ENCODE data around the gene DLK2.

Gene DLK2, protein sequence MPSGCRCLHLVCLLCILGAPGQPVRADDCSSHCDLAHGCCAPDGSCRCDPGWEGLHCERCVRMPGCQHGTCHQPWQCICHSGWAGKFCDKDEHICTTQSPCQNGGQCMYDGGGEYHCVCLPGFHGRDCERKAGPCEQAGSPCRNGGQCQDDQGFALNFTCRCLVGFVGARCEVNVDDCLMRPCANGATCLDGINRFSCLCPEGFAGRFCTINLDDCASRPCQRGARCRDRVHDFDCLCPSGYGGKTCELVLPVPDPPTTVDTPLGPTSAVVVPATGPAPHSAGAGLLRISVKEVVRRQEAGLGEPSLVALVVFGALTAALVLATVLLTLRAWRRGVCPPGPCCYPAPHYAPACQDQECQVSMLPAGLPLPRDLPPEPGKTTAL

DNA sequence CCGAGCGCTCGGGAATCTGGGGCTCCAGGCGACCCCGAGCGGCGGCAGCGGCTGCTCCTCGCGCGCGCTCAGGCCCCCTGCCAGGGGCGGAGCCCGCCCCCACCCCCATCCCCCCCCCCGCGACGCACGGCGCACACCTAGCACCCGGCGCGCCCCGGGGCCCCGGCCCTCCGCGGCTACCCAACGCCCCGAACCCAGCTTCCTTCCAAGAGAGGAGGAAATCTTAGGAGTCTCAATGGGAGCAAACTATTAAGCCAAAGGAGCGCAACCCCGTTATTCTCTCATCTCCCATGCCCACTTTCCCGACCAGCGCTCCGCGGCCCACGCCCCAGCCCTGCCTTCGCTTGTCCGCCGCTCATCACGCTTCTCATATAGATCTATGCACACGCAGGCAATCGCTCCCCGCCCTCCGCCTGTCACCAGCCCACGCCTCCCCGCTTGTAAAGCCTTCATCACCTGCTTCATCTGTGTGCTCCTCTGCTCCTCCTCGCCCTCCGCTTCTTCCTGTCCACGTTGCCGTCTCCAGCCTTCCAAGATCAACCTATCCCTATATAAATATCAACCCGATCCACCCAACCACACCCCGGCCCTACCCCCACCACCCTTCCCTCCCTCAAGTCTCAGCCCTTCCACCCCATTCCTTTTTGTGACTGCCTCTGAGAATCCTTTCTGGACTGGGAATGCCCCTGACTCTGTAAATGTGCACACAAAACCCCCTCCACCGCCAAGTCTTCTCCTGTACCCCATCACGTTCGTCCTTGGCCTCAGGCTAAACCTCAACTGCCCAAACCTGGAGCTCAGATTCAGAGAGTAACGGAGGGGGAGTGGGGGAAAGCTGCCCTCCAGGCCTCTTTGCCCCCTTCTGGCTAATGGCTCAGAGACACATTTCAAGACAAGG lies at the start of gene DLK2:
TSS of gene DLK2 (minus strand) at position 18 of the 898 bp plus-strand sequence. CDS start 723 bp downstream, outside the sequence.
- TF ChIP-seq, protein P1, sequence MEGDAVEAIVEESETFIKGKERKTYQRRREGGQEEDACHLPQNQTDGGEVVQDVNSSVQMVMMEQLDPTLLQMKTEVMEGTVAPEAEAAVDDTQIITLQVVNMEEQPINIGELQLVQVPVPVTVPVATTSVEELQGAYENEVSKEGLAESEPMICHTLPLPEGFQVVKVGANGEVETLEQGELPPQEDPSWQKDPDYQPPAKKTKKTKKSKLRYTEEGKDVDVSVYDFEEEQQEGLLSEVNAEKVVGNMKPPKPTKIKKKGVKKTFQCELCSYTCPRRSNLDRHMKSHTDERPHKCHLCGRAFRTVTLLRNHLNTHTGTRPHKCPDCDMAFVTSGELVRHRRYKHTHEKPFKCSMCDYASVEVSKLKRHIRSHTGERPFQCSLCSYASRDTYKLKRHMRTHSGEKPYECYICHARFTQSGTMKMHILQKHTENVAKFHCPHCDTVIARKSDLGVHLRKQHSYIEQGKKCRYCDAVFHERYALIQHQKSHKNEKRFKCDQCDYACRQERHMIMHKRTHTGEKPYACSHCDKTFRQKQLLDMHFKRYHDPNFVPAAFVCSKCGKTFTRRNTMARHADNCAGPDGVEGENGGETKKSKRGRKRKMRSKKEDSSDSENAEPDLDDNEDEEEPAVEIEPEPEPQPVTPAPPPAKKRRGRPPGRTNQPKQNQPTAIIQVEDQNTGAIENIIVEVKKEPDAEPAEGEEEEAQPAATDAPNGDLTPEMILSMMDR (IDR thresholded peaks at IDR 0.05), result no peak

DNA sequence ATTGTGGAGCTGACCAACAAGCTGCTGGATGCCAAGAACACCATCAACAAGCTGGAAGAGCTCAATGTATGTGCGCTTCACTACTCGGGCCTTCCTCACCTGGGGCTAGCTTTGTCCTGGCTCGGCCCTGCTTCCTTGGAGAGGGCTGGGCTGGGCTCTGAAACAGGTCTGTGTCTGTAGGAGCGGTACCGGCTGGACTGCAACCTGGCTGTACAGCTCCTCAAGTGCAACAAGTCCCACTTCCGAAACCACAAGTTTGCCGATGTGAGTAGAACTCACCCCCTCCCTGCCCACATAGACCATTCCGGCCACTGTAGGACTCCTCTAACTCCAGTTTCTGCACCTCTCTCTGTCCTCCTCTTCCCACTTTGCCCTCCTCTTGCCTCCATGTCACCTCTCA lies 48.1 kb upstream of the DLK2 start:
- TF ChIP-seq, protein P1 (IDR thresholded peaks at IDR 0.05), result no peak

DNA sequence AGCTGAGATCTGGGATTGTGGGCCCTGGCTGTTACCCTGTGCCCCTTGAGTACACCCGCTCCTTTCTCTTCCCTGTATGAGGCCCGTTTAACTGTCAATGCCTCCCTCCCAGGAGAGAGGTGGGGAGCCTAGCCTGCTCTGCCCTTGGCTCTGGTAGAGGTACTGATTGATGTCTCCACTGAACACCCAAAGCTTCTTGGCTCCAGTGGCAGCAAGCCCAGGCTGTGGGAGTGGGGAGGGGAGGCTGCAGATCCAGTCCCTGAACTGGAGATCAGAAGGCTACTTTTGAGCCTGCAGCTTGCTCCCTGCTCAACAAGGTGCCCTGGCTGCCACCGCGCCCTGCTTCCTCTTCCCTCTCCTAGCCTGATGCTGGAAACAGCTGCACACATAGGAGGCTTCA lies 47.3 kb upstream of the DLK2 start:
- TF ChIP-seq, protein P1 (IDR thresholded peaks at IDR 0.05), result no peak

DNA sequence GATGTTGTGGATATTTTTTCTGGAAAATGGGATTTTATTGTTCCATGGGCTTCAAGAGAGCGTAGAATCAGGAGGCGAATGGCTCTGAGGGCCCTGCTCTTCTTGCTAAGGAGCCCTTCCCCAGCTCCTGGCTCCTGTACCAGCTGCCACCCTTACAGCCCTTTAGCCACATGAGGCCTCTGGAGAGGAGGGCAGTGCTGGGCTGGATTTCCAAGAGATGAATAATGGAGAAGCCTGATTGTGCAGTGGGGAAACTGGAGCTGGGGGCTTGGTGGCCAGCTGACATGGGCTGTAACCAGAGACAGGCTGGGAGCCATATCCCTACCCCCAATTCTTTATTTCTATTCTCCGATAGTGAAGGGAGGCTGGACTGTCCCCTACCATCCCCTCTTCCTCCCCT lies 45.6 kb upstream of the DLK2 start:
- TF ChIP-seq, protein P1 (IDR thresholded peaks at IDR 0.05), result no peak

DNA sequence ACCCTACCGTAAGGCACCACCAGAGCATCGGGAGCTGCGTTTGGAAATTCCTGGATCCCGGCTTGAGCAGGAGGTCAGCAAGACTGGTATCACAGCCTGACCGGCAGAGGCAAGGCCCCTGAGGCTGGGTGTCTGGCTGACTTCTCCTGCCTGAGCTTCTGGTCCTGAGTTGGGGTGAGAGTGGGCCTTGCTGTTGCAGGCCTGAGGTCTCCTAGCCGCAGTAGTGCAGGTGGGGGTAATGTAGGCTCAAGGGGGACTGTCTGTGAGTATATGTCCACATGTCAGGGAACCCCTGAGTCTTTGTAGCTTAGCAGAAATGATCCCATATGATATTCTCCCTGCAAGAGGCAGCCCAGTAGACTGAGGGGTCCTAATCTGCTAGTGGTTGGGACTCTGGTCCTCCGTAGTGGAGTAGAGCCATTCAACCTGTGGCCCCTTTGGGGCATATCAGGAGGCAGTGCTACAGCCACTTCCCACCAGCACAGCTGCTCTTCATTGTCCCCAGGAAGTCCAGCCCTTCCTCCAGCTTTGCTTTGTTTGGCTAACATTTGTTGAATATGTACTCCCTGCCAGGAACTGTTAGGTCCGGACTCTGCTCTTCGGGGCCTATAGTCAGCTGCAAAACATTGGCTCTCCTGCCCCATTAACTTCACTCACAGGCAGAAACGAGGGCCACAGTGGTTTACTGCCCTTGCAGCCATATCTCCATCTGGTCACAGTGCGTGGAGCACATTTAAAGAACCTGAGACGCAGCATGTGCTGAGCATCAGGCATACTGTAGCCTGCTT lies 43.9 kb upstream of the DLK2 start:
- TF ChIP-seq, protein P1 (IDR thresholded peaks at IDR 0.05), result no peak

DNA sequence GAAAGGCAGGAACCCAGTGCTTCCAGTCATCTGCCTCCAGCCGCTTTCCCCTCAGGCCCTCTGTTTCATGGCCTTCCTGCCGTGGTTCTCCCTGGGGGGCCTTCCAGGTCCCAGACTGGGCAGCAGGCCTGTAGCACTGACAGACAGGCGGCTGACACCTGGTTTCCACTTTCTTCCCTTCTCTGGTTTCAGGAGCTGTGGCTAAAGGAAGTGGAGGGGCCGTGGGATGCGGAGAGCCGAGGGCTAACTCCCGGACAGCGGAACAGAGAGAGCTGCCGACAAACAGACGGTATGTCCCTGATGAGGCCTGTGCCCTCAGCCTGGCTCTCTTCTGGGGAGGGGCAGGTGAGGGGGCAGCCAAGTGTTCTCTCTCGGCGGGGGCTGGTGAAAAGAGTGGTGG lies 42.3 kb upstream of the DLK2 start:
- TF ChIP-seq, protein P1 (IDR thresholded peaks at IDR 0.05), result no peak

DNA sequence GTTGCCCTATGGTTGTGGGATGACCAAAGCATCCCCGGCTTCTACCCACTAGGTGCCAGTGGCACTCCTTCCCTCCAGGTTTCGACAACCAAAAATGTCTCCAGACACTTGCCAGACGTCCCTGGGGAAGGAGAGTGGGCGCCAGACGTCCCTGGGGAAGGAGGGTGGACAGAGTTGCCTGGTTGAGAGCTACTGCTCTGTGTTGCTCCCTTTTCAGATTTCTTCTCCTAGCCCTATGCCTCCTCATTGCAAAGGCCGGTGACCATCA lies 41.7 kb upstream of the DLK2 start:
- TF ChIP-seq, protein P1 (IDR thresholded peaks at IDR 0.05), result no peak
